ENCODE measurements around the gene FGF19.

The FGF19 gene

DNA sequence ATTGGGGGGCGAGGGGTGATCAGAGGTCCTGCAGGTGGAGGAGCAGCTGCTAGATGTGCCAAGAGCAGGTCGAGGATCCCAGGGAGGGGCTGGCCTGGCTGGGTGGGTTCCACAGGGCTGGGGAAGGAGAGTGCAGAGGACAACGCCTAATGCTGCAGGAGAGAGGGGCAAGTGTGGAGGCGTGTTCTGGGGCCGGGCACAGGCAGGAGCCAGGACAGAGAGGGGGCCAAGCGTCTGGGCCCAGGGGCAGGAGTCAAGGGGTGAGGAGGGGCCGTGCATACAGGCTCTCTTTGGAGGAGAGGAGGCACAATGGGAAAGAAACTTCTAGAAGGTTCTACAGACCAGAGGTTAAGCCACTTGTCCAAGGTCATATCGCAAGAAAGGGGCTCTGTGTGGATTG lies 26.7 kb upstream of the FGF19 start:
- no peak for DNase-seq
- Histone ChIP-seq H3K9me3 (ENCODE audit: control extremely low read depth in 1 of 5, control insufficient read depth in 4 of 5, insufficient read depth in 2 of 5, low read depth in 1 of 5, low read length in 4 of 5) (peaks cover 0 to 11% (median 6%) of the 10 kb centered on the region in 5 experiments), H3K27ac (ENCODE audit: insufficient read depth in 1 of 2, low read depth in 1 of 2, low read length in 2 of 2, poor library complexity in 1 of 2, severe bottlenecking in 2 of 2) (no peak overlapping the region), H3K36me3 (ENCODE audit: control insufficient read depth in 4 of 4, insufficient read depth in 4 of 4, low read length in 3 of 4) (no peaks in the 10 kb centered on the region), H3K27me3 (replicated peaks in 2 of 5; ENCODE audit: control insufficient read depth in 4 of 5, insufficient read depth in 5 of 5, low read length in 4 of 5) (peaks cover 3 to 78% (median 11%) of the 10 kb centered on the region in 5 experiments), H3K4me3 (ENCODE audit: control insufficient read depth in 1 of 7, extremely low read depth in 1 of 7, insufficient read depth in 4 of 7, low read depth in 2 of 7, low read length in 6 of 7) (no peak overlapping the region), H3K4me1 (ENCODE audit: control extremely low read depth in 1 of 4, control insufficient read depth in 4 of 4, insufficient read depth in 4 of 4, low read length in 3 of 4) (no peaks in the 10 kb centered on the region)
- ChIA-PET CTCF (interaction anchor here (1.3 kb wide), 1 partner anchor 12 kb away, joined by 3 read pairs; no protein-coding TSS in a partner anchor), POLR2A (no interaction called here)
- 94% methylated on average over 8 of the region's 8 CpGs for WGBS (ENCODE audit: insufficient coverage)

DNA sequence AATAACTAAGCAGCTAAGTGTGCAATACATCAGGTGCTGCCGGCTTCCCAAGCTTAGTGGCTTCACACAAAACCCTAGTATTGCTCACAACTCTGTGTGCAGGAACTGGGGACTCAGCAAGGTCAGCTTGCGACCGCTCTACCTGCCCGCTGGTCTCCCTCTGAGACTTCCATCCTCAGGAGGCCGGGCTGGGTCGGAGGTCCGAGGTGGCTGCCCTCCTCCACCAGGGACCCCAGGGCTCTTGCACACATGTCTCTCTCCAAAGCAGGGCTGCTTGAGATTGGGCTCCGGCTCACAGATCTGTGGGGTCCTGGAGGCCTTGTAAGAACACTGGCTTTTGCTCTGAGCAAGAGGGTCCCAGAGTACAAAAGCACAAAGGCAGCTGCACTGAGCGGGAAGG lies 25.4 kb upstream of the FGF19 start:
- Histone ChIP-seq H3K27me3 (replicated peaks in 2 of 5; ENCODE audit: control insufficient read depth in 4 of 5, insufficient read depth in 5 of 5, low read length in 4 of 5) (peaks cover 3 to 89% (median 11%) of the 10 kb centered on the region in 5 experiments), H3K27ac (ENCODE audit: insufficient read depth in 1 of 2, low read depth in 1 of 2, low read length in 2 of 2, poor library complexity in 1 of 2, severe bottlenecking in 2 of 2) (no peak overlapping the region), H3K4me1 (ENCODE audit: control extremely low read depth in 1 of 4, control insufficient read depth in 4 of 4, insufficient read depth in 4 of 4, low read length in 3 of 4) (no peaks in the 10 kb centered on the region), H3K36me3 (ENCODE audit: control insufficient read depth in 4 of 4, insufficient read depth in 4 of 4, low read length in 3 of 4) (no peaks in the 10 kb centered on the region), H3K4me3 (ENCODE audit: control insufficient read depth in 1 of 7, extremely low read depth in 1 of 7, insufficient read depth in 4 of 7, low read depth in 2 of 7, low read length in 6 of 7) (no peak overlapping the region), H3K9me3 (ENCODE audit: control extremely low read depth in 1 of 5, control insufficient read depth in 4 of 5, insufficient read depth in 2 of 5, low read depth in 1 of 5, low read length in 4 of 5) (peaks cover 0 to 8% (median 4%) of the 10 kb centered on the region in 5 experiments)
- DNase-seq: no peak
- 99% methylated on average over 9 of the region's 9 CpGs for WGBS (ENCODE audit: insufficient coverage)
- ChIA-PET POLR2A (no interaction called here), CTCF (no interaction called here)

DNA sequence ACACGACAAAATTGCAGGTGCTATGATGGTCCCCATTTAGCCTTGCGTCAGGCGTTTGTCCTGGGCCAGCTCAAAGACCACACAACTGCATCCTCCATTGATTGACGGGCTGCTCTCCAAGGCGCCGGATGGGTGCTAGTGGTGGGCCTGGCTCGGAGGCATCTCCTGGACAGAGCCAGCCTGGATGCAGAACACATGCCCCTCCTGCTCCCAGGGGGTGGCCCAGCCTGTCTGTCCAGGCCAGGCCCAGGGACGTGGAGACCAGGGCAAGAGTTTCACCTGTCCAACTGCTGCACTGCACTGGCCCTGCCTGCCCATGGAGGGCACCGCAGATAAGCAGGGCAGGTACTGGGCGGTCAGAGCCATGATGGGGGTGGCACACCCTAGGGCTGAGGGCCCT lies 23.4 kb upstream of the FGF19 start:
- CTCF ChIA-PET: no interaction called here
- 95% methylated on average over 8 of the region's 10 CpGs for WGBS (ENCODE audit: insufficient coverage)

DNA sequence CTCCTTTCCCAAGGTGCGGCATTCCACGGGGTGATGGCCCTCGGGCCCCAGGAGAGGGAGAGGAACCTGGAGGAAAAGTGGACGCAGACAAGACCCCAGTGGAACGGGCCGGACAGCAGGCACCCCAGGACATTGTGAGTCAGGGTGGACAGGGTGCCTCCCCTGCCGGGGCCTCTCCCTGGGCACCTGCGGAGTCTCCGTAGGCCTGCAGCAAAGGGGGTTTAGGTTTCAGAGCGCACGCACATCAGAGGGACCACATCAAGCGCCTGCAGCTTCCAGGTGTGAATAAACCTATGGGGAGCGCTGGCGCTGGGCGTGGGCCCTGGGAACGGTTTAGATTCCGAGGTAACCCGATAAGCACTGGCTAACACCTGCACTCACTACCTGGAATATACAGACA lies 22.7 kb upstream of the FGF19 start:
- peaks cover 3 to 92% (median 12%) of the 10 kb centered on the region in 5 experiments for H3K27me3 ChIP-seq (replicated peaks in 2 of 5; ENCODE audit: control insufficient read depth in 4 of 5, insufficient read depth in 5 of 5, low read length in 4 of 5)
- H3K4me3 ChIP-seq (ENCODE audit: control insufficient read depth in 1 of 7, extremely low read depth in 1 of 7, insufficient read depth in 4 of 7, low read depth in 2 of 7, low read length in 6 of 7): no peak overlapping the region
- POLR2A ChIA-PET: interaction anchor here (0.6 kb wide), 1 partner anchor 52 kb away, joined by 3 read pairs; no protein-coding TSS in a partner anchor
- H3K9me3 ChIP-seq (ENCODE audit: control extremely low read depth in 1 of 5, control insufficient read depth in 4 of 5, insufficient read depth in 2 of 5, low read depth in 1 of 5, low read length in 4 of 5): no peaks in the 10 kb centered on the region
- H3K27ac ChIP-seq (ENCODE audit: insufficient read depth in 1 of 2, low read depth in 1 of 2, low read length in 2 of 2, poor library complexity in 1 of 2, severe bottlenecking in 2 of 2): no peak overlapping the region
- WGBS (ENCODE audit: insufficient coverage): 55% methylated on average over 17 of the region's 18 CpGs
- no peaks in the 10 kb centered on the region for H3K36me3 ChIP-seq (ENCODE audit: control insufficient read depth in 4 of 4, insufficient read depth in 4 of 4, low read length in 3 of 4)
- CTCF ChIA-PET: no interaction called here
- DNase-seq: no peak
- H3K4me1 ChIP-seq (ENCODE audit: control extremely low read depth in 1 of 4, control insufficient read depth in 4 of 4, insufficient read depth in 4 of 4, low read length in 3 of 4): no peaks in the 10 kb centered on the region

More for the DNA sequence above, 23.4 kb upstream of the FGF19 start:
- no peak overlapping the region for H3K27ac ChIP-seq (ENCODE audit: insufficient read depth in 1 of 2, low read depth in 1 of 2, low read length in 2 of 2, poor library complexity in 1 of 2, severe bottlenecking in 2 of 2)
- no peaks in the 10 kb centered on the region for H3K36me3 ChIP-seq (ENCODE audit: control insufficient read depth in 4 of 4, insufficient read depth in 4 of 4, low read length in 3 of 4)
- H3K9me3 ChIP-seq (ENCODE audit: control extremely low read depth in 1 of 5, control insufficient read depth in 4 of 5, insufficient read depth in 2 of 5, low read depth in 1 of 5, low read length in 4 of 5): no peaks in the 10 kb centered on the region
- no peaks in the 10 kb centered on the region for H3K4me1 ChIP-seq (ENCODE audit: control extremely low read depth in 1 of 4, control insufficient read depth in 4 of 4, insufficient read depth in 4 of 4, low read length in 3 of 4)
- DNase-seq: no peak
- peaks cover 3 to 92% (median 15%) of the 10 kb centered on the region in 5 experiments for H3K27me3 ChIP-seq (replicated peaks in 2 of 5; ENCODE audit: control insufficient read depth in 4 of 5, insufficient read depth in 5 of 5, low read length in 4 of 5)
- POLR2A ChIA-PET: no interaction called here
- no peak overlapping the region for H3K4me3 ChIP-seq (ENCODE audit: control insufficient read depth in 1 of 7, extremely low read depth in 1 of 7, insufficient read depth in 4 of 7, low read depth in 2 of 7, low read length in 6 of 7)

DNA sequence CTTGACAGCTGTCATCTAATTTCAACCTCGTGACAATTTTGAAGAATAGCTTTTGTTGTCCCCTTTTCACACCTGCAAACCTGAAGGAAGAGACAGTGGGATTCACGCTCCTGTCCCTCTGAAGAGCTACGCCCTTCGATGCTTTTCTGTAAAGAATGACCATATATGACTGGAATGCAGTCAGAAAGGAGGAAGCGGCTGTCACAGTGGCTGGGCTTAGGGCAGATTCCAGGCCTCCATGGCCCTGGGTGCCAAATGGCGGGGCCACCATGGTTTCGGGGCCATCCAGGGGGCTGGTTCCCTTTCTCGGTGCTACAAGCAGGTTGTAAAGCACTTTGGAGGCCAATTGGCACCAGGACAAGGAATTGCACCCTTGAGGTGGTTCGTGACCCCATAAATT lies 22.2 kb upstream of the FGF19 start:
- CTCF ChIA-PET: no interaction called here
- Histone ChIP-seq H3K4me1 (ENCODE audit: control extremely low read depth in 1 of 4, control insufficient read depth in 4 of 4, insufficient read depth in 4 of 4, low read length in 3 of 4) (no peaks in the 10 kb centered on the region), H3K4me3 (ENCODE audit: control insufficient read depth in 1 of 7, extremely low read depth in 1 of 7, insufficient read depth in 4 of 7, low read depth in 2 of 7, low read length in 6 of 7) (no peak overlapping the region), H3K9me3 (ENCODE audit: control extremely low read depth in 1 of 5, control insufficient read depth in 4 of 5, insufficient read depth in 2 of 5, low read depth in 1 of 5, low read length in 4 of 5) (no peaks in the 10 kb centered on the region), H3K27me3 (replicated peaks in 2 of 5; ENCODE audit: control insufficient read depth in 4 of 5, insufficient read depth in 5 of 5, low read length in 4 of 5) (peaks cover 3 to 92% (median 15%) of the 10 kb centered on the region in 5 experiments), H3K36me3 (ENCODE audit: control insufficient read depth in 4 of 4, insufficient read depth in 4 of 4, low read length in 3 of 4) (no peaks in the 10 kb centered on the region), H3K27ac (ENCODE audit: insufficient read depth in 1 of 2, low read depth in 1 of 2, low read length in 2 of 2, poor library complexity in 1 of 2, severe bottlenecking in 2 of 2) (no peak overlapping the region)
- POLR2A ChIA-PET: no interaction called here
- DNase-seq: no peak
- 27% methylated on average over 7 of the region's 9 CpGs for WGBS (ENCODE audit: insufficient coverage)

DNA sequence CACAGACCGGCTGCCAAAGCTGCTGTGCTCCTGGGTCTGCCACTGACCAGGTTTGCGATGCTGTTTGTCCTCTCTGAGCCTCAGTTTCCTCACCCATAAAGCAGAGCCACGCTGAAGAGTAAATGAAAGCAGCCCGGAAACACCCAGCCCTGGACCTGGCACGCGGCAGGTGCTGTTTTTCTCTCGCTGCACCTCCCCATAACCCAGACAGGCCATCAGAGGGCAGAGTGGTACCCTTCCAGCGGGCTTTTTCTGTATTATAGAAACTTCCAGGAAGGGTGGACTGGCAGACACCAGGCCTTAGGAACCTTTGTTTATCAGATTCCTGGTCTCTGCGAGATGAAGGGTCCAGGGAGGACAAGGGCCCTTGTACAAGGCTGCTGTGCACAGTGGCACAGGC lies 17.9 kb upstream of the FGF19 start:
- Histone ChIP-seq H3K4me3 (ENCODE audit: control insufficient read depth in 1 of 7, extremely low read depth in 1 of 7, insufficient read depth in 4 of 7, low read depth in 2 of 7, low read length in 6 of 7) (no peak overlapping the region), H3K27me3 (replicated peaks in 2 of 5; ENCODE audit: control insufficient read depth in 4 of 5, insufficient read depth in 5 of 5, low read length in 4 of 5) (peaks cover 3 to 92% (median 34%) of the 10 kb centered on the region in 5 experiments), H3K4me1 (ENCODE audit: control extremely low read depth in 1 of 4, control insufficient read depth in 4 of 4, insufficient read depth in 4 of 4, low read length in 3 of 4) (no peaks in the 10 kb centered on the region), H3K36me3 (ENCODE audit: control insufficient read depth in 4 of 4, insufficient read depth in 4 of 4, low read length in 3 of 4) (no peaks in the 10 kb centered on the region), H3K27ac (ENCODE audit: insufficient read depth in 1 of 2, low read depth in 1 of 2, low read length in 2 of 2, poor library complexity in 1 of 2, severe bottlenecking in 2 of 2) (no peak overlapping the region), H3K9me3 (ENCODE audit: control extremely low read depth in 1 of 5, control insufficient read depth in 4 of 5, insufficient read depth in 2 of 5, low read depth in 1 of 5, low read length in 4 of 5) (no peaks in the 10 kb centered on the region)
- ChIA-PET POLR2A (no interaction called here), CTCF (no interaction called here)
- DNase-seq: no peak
- WGBS (ENCODE audit: insufficient coverage): 50% methylated on average over 4 of the region's 9 CpGs

DNA sequence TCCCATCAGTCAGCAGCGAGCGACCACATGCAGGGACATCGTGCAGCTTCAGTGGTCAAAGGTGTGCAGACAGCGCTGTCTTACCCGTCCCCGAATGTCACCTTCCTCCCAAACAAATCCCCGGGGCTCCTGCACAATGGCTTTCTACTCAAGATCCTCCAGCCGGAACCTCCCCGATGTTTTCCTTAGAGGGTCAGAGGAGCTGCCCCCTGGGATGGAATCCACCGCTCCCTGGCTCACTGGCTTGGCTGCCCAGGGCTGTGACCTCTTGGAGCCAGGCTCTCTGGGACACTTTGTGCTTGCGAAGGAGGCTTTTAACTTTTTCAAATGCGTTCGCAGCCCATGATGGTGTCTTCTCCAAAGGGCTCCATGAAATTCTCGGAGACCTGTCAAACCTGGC lies 17.3 kb upstream of the FGF19 start:
- Histone ChIP-seq H3K9me3 (ENCODE audit: control extremely low read depth in 1 of 5, control insufficient read depth in 4 of 5, insufficient read depth in 2 of 5, low read depth in 1 of 5, low read length in 4 of 5) (no peaks in the 10 kb centered on the region), H3K4me1 (ENCODE audit: control extremely low read depth in 1 of 4, control insufficient read depth in 4 of 4, insufficient read depth in 4 of 4, low read length in 3 of 4) (no peaks in the 10 kb centered on the region), H3K4me3 (ENCODE audit: control insufficient read depth in 1 of 7, extremely low read depth in 1 of 7, insufficient read depth in 4 of 7, low read depth in 2 of 7, low read length in 6 of 7) (no peak overlapping the region), H3K27ac (ENCODE audit: insufficient read depth in 1 of 2, low read depth in 1 of 2, low read length in 2 of 2, poor library complexity in 1 of 2, severe bottlenecking in 2 of 2) (no peak overlapping the region), H3K36me3 (ENCODE audit: control insufficient read depth in 4 of 4, insufficient read depth in 4 of 4, low read length in 3 of 4) (no peaks in the 10 kb centered on the region), H3K27me3 (replicated peaks in 2 of 5; ENCODE audit: control insufficient read depth in 4 of 5, insufficient read depth in 5 of 5, low read length in 4 of 5) (peaks cover 3 to 92% (median 33%) of the 10 kb centered on the region in 5 experiments)
- no peak for DNase-seq
- 29% methylated on average over 14 of the region's 14 CpGs for WGBS (ENCODE audit: insufficient coverage)
- ChIA-PET POLR2A (no interaction called here), CTCF (interaction anchor here (1.2 kb wide), 1 partner anchor 474 kb away, joined by 3 read pairs; no protein-coding TSS in a partner anchor)
